ENCODE data around the gene DTX2.
"Not testable (repeated sequence)": the region's sequence is repeated elsewhere in the genome, so short reads cannot be mapped to it uniquely, and the experiment has no call there.

DTX2 gene

GRCh38 chr7:76495717-76496116 is 34.2 kb downstream of the DTX2 start:
- not testable (repeated sequence) for DNase-seq

DNA sequence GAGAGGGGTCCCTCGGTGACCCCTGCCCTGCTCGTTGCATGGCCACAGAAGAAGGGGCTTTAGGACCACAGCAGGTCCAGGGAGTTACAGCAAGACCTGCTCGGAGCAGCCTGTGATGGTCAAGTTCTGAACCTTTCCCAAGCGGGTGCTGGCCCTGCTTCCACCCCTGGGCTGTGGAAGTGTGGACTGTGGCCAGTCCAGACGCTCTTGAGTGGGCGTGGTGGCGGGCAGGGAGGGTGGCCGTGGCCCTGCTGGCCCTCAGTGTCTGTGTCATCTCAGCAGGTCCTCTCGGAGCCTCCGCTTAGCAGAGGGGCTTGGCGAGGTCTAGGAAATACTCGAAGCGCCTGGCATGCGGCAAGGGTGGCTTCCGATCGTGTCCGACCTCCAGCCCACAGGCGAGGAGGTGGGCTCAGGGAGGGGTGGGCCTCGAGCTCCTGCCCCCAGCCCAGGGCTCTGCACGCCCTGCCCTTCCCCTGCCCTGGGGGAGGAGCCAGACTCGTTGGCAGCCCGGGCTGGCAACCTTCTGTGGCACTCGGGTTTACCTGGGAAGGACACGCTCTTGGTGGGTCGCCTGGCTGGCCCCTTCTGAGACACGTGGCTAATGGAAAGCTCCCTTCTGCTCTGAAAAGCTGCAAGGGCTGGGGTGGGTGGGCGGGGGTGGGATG is 36.5 kb downstream of the DTX2 start:
- not testable (repeated sequence) for DNase-seq

DNA sequence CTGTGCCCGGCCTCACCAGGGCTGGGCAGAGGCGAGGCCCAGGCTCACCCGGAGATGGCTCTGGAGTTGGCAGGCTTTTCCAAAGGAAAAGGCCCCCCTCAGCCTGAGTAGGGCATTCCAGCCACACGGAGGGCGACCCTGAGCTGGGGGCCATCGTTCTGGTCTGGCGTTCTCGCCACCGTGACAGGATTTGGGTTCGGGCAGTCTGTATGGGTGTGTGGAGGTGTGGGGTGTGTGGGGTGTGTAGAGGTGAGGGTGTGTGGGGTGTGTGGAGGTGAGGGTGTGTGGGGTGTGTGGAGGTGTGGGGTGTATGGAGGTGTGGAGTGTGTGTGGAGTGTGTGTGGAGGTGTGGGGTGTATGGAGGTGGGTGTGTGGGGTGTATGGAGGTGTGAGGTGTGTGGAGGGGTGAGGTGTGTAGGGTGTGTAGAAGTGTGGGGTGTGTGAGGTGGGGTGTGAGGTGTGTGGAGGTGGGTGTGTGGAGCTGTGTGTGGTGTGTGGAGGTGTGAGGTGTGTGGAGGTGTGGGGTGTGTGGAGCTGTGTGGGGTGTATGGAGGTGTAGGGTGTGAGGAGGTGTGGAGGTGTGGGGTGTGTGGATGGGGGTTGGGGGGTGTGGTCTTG is 37.2 kb downstream of the DTX2 start:
- DNase-seq: not testable (repeated sequence)

- not testable (repeated sequence) for DNase-seq
Observed at GRCh38 chr7:76499201-76499923, 37.9 kb downstream of the DTX2 start.

DNA sequence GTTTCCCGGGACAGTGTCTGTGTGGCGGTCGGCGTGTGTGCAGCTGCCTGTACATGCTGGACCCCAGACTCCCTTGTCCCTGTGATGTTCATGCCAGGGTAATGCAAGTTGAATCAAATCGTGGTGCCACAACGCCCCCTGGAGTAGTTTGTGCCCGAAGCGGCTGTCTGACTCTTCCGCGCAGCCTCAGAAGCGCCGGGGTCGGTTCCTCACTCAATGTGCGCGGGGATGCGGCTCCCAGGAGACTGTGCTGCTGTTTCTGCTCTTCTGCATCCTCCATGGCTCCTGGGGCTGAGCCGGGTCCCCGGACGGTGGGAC is 38.4 kb downstream of the DTX2 start:
- DNase-seq: not testable (repeated sequence)

DNA sequence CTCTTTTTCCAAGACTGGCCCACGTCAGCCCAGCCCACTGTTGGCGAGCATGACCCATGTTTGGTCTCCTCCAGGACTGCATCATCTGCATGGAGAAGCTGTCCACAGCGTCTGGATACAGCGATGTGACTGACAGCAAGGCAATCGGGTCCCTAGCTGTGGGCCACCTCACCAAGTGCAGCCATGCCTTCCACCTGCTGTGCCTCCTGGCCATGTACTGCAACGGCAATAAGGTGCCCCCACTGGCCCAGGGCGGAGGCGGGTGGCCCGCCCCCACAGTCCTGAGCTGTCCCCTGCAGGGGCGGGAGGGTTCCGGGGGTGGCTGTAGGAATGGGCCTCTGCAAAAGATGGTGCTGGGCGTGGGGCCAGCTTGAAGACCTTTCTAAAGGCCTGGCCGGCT is 40.7 kb downstream of the DTX2 start:
- DNase-seq: not testable (repeated sequence)

DNA sequence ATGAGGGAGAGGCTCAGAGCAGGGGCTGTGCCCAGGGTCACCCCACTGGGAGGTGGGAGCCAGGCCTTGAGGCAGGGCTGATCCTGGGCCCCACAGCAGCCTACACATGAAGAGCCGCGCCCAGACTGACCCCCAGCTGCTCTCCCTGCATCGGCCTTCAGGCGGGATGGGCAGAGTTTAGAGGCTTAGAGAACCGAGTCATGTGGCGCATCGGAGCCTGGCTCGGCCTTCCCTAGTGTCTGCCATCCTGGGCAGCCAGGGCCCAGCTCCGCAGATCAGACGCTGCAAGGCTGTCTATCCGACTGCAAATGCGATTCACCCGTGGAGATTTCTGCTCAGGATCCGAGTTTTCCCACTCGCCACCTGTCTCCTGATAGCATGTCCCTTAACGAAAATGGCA is 41.3 kb downstream of the DTX2 start:
- not testable (repeated sequence) for DNase-seq

DNA sequence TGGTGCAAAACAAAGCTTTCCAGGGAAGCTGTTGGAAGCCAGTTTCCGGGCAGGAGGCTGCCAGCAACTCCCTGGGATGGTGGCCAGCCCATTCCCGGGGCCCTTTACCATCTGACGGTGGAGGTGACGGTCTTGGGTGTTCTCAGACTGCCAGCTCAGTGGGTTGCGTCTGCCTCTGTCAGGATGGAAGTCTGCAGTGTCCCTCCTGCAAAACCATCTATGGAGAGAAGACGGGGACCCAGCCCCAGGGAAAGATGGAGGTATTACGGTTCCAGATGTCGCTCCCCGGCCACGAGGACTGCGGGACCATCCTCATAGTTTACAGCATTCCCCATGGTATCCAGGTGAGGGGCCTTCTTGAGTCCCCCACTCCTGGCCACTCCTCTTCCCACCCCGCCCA is 41.7 kb downstream of the DTX2 start:
- not testable (repeated sequence) for DNase-seq

GRCh38 chr7:76504351-76505167 is 43.0 kb downstream of the DTX2 start:
- DNase-seq: not testable (repeated sequence)

GRCh38 chr7:76505168-76506080 is 43.9 kb downstream of the DTX2 start:
- no peak for DNase-seq

DNA sequence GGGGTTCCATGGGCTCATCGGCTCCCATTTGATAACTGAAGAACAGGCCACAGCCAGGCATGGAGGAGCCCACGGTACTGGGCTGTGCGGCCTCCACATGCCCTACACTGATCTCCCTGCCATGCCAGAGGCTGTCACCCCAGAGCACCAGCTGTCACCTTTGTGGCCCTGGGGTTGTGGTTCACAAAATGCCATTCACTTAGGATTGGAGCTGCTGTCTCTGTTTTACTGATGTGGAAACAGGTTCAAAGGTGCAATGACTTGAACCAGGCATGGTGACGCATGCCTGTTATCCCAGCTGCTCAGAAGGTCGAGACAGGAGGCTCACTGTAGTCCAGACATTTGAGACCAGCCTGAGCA is 44.6 kb downstream of the DTX2 start:
- DNase-seq: no peak

- not testable (repeated sequence) for DNase-seq
Observed at GRCh38 chr7:76506643-76507042, 45.1 kb downstream of the DTX2 start.

GRCh38 chr7:76507723-76508406 is 46.4 kb downstream of the DTX2 start:
- DNase-seq: no peak

GRCh38 chr7:76509931-76510877 is 48.7 kb downstream of the DTX2 start, which contains the start of gene UPK3B:
Gene UPK3B, plus strand, starts transcription at chr7:76510552. Its CDS starts 101 bp downstream, at chr7:76510653.
- DNase-seq: no peak

DNA sequence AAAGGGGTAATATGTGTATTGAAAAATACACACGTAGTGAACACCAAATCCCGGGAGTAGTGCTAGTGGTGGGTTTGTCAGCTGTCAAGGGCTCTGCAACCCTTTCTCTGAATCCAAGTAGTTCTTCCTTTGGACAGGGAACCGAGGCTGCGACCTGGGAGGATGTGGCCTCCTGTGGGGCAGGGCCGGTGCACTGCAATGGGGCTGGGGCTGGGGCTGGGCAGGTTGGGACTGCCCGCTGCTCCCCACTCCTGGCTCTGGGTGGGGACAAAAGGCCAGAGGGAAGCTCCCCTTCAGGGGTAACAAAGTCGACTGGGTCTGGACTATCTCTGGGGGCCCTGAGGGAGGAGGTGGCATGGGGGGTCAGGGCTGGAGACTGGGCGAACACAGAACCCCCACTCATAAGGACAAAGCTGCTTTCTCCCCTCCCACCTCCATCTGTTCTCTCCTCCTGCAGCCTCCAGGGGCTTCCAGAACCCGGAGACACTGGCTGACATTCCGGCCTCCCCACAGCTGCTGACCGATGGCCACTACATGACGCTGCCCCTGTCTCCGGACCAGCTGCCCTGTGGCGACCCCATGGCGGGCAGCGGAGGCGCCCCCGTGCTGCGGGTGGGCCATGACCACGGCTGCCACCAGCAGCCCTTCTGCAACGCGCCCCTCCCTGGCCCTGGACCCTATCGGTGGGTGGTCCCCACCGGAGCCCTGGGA is 49.8 kb downstream of the DTX2 start:
- DNase-seq: not testable (repeated sequence)

- DNase-seq: not testable (repeated sequence)
Observed at GRCh38 chr7:76511911-76512885, 50.7 kb downstream of the DTX2 start.

- DNase-seq: no peak
Observed at GRCh38 chr7:76512941-76513816, 51.7 kb downstream of the DTX2 start.

All from NCI-H187 (cell line).